Activated CD8-positive, alpha-beta memory T cell treated with anti-CD3 and anti-CD28 coated beads for 4 hours (primary cell): ENCODE measurements around the gene POLDIP3.

Experiments
- DNase-seq, 2 donors: peaks; one replicate each; pipeline ENCODE4 v3.0.0-alpha.2; 2020; ENCODE audit warnings: low read depth in 2 of 2

The POLDIP3 gene

GRCh38 chr22:42642806-42643633 is 28.3 kb upstream of the POLDIP3 start:
- no peak for DNase-seq

- DNase-seq = no peak
Observed at GRCh38 chr22:42641801-42642413, 27.2 kb upstream of the POLDIP3 start.

- no peak for DNase-seq
Observed at GRCh38 chr22:42639541-42640241, 25.0 kb upstream of the POLDIP3 start.

- DNase-seq = no peak
Observed at GRCh38 chr22:42637555-42637954, 22.9 kb upstream of the POLDIP3 start.

GRCh38 chr22:42636506-42636905 is 21.8 kb upstream of the POLDIP3 start:
- no peak for DNase-seq

GRCh38 chr22:42635531-42635930 is 20.8 kb upstream of the POLDIP3 start:
- no peak for DNase-seq

GRCh38 chr22:42633013-42633412 is 18.3 kb upstream of the POLDIP3 start:
- DNase-seq = no peak

GRCh38 chr22:42632096-42632495 is 17.4 kb upstream of the POLDIP3 start:
- DNase-seq = no peak

- DNase-seq = no peak
Observed at GRCh38 chr22:42630901-42631602, 16.4 kb upstream of the POLDIP3 start.

GRCh38 chr22:42630211-42630610 is 15.5 kb upstream of the POLDIP3 start:
- no peak for DNase-seq

GRCh38 chr22:42627981-42628380 is 13.3 kb upstream of the POLDIP3 start:
- no peak for DNase-seq

GRCh38 chr22:42626951-42627625 is 12.4 kb upstream of the POLDIP3 start:
- DNase-seq = no peak

- DNase-seq = no peak
Observed at GRCh38 chr22:42626431-42626830, 11.7 kb upstream of the POLDIP3 start.

GRCh38 chr22:42625416-42625815 is 10.7 kb upstream of the POLDIP3 start:
- DNase-seq = no peak

- DNase-seq = no peak
Observed at GRCh38 chr22:42624551-42625106, 9.9 kb upstream of the POLDIP3 start.

- no peak for DNase-seq
Observed at GRCh38 chr22:42623756-42624441, 9.2 kb upstream of the POLDIP3 start.

- no peak for DNase-seq
Observed at GRCh38 chr22:42623301-42623751, 8.6 kb upstream of the POLDIP3 start.

GRCh38 chr22:42622061-42622710 is 7.5 kb upstream of the POLDIP3 start:
- no peak for DNase-seq

GRCh38 chr22:42621505-42622002 is 6.9 kb upstream of the POLDIP3 start:
- DNase-seq = peak in 1 of 2 donors; percentile 18

- no peak for DNase-seq
Observed at GRCh38 chr22:42620084-42620483, 5.4 kb upstream of the POLDIP3 start.
